ENCODE results near the gene HDHD3. TPM values are rescaled to one million over a fixed set of nuclear protein-coding genes. Genes with fewer than 3 reads are reported as not detected.

HDHD3 gene
- polyA plus RNA-seq, 6 donors from 2014 or later = 36.3 to 51.3 (median 42.8) TPM

Other genes starting within 250 kb of the HDHD3 start
- 1 to 10 TPM in 5 of 6 donors, not detected in 1; 1.3 to 2.5 (median 1.8) TPM for gene SLC31A2, start 226.0 kb downstream of the HDHD3 start, polyA plus RNA-seq (ENCODE audit: low read depth in 6 of 6)
- gene FKBP15, start 155.7 kb downstream of the HDHD3 start, polyA plus RNA-seq (ENCODE audit: low read depth in 6 of 6) = 10 to 100 TPM in 4 of 6 donors, 1 to 10 TPM in 2; 1.9 to 19.7 (median 11.1) TPM
- 1 to 10 TPM in 5 of 6 donors, not detected in 1; 1.5 to 2.7 (median 2.0) TPM for gene SLC31A1, start 155.4 kb downstream of the HDHD3 start, polyA plus RNA-seq (ENCODE audit: low read depth in 6 of 6)
- 100 to 1,000 TPM in 5 of 6 donors, 10 to 100 TPM in 1; 99.0 to 184 (median 138) TPM for gene CDC26, start 101.4 kb downstream of the HDHD3 start, polyA plus RNA-seq (ENCODE audit: low read depth in 6 of 6)
- gene PRPF4, start 101.3 kb downstream of the HDHD3 start, polyA plus RNA-seq (ENCODE audit: low read depth in 6 of 6) = 10 to 100 TPM in 5 of 6 donors, 1 to 10 TPM in 1; 8.2 to 28.2 (median 22.4) TPM
- not detected for gene RNF183, start 73.6 kb downstream of the HDHD3 start, polyA plus RNA-seq (ENCODE audit: low read depth in 6 of 6)
- gene WDR31, start 36.7 kb downstream of the HDHD3 start, polyA plus RNA-seq (ENCODE audit: low read depth in 6 of 6) = under 1 TPM in 4 of 6 donors, not detected in 2; 0.09 to 0.88 (median 0.30) TPM
- 1 to 10 TPM in 4 of 6 donors, under 1 TPM in 2; 0.16 to 1.9 (median 1.2) TPM for gene BSPRY, start 27.4 kb downstream of the HDHD3 start, polyA plus RNA-seq (ENCODE audit: low read depth in 6 of 6)
- gene ALAD, start 24.3 kb upstream of the HDHD3 start, polyA plus RNA-seq (ENCODE audit: low read depth in 6 of 6) = 10 to 100 TPM; 13.2 to 29.3 (median 17.3) TPM
- 100 to 1,000 TPM; 112 to 213 (median 140) TPM for gene POLE3, start 33.7 kb upstream of the HDHD3 start, polyA plus RNA-seq (ENCODE audit: low read depth in 6 of 6)
- under 1 TPM in 5 of 6 donors, not detected in 1; 0.23 to 0.74 (median 0.52) TPM for gene C9orf43, start 33.8 kb upstream of the HDHD3 start, polyA plus RNA-seq (ENCODE audit: low read depth in 6 of 6)
- gene RGS3, start 86.7 kb upstream of the HDHD3 start, polyA plus RNA-seq (ENCODE audit: low read depth in 6 of 6) = 10 to 100 TPM in 1 of 6 donors, 1 to 10 TPM in 5; 3.8 to 13.8 (median 5.8) TPM

Measured in naive B cell (primary cell).